Prostate gland (tissue), 2 donors: ENCODE data around the gene PLA2G2A.

Experiments used
- CTCF ChIP-seq, 4 experiments: fragments of 200-600 bp in 2 of 4; fragments of 450-650 bp in 2 of 4; sonication (generic) in 2 of 4; IDR thresholded peaks; 1 replicate in 3 of 4; 2 replicates in 1 of 4; pipeline ENCODE4 v1.5.1; 2016 to 2019; ENCODE audit warnings: antibody characterized with exemption in 4 of 4, mild to moderate bottlenecking in 2 of 4, moderate library complexity in 2 of 4
- POLR2AphosphoS5 ChIP-seq: sonication (generic); formaldehyde crosslinking; IDR thresholded peaks from one replicate; pipeline ENCODE4 v1.6.1; 2017; ENCODE audit warnings: antibody characterized with exemption

- TF ChIP-seq CTCF (IDR thresholded peaks at IDR 0.05) = no peak
- TF ChIP-seq POLR2AphosphoS5 = no peak
These were observed 11.6 kb downstream of the PLA2G2A start for GRCh38 chr1:19967808-19968207.
